ENCODE results near the gene KCTD16. TPM values are rescaled to one million over a fixed set of nuclear protein-coding genes. Genes with fewer than 3 reads are reported as not detected.

KCTD16 gene
- polyA plus RNA-seq, 2 of the 4 experiments (the other 2 are of a cell fraction) = 0.10 to 0.32 TPM

DNA sequence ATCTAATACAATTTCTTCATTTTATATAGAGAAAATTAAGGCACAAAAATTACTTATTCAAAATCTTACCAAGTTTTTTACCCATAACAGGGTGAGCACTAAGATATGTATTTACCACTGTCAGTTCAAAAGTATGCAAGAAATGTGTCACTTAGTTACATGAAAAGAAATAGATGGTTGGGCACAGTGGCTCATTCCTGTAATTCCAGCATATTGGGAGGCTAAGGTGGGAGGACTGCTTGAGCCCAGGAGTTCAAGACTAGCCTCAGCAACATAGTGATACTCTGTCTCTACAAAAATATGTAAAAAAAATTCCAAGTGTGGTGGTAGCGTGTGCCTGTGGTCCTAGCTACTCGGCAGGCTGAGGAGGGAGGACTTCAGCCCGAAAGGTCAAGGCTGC lies 19.6 kb upstream of the KCTD16 start:
- no peak overlapping the region for H3K4me2 ChIP-seq
- no peak overlapping the region for H3K27ac ChIP-seq
- WGBS (ENCODE audit: missing lambda C conversion rate) = 88% methylated on average over 3 of the region's 3 CpGs
- ChIA-PET POLR2A (no interaction called here), CTCF (interaction anchor here (0.6 kb wide), 2 partner anchors 14 to 554 kb away, joined by 3 read pairs; no protein-coding TSS in a partner anchor)
- no peak for ATAC-seq
- no peak for DNase-seq (ENCODE audit: low read depth in 1 of 2, low spot score in 1 of 2)
- no peaks in the 10 kb centered on the region for H3K9me3 ChIP-seq
- no peak overlapping the region for H3K4me3 ChIP-seq
- TF ChIP-seq RAD21 (conservative IDR thresholded peaks at IDR 0.05 in 1 of 2, IDR thresholded peaks at IDR 0.05 in 1 of 2) (no peak), ATOH8 (CRISPR knock-in tag; IDR thresholded peaks at IDR 0.05; ENCODE audit: low read depth) (no peak), HOXB13 (CRISPR knock-in tag; IDR thresholded peaks at IDR 0.05; ENCODE audit: low read depth) (no peak), ELK1 (IDR thresholded peaks at IDR 0.05; ENCODE audit: low read depth, low read length) (no peak), POLR2A (IDR thresholded peaks at IDR 0.05; ENCODE audit: low read length) (no peak), HOXB5 (CRISPR knock-in tag; IDR thresholded peaks at IDR 0.05) (no peak), RCOR1 (IDR thresholded peaks at IDR 0.05; ENCODE audit: low read depth, low read length) (no peak)
- no peaks in the 10 kb centered on the region for H3K4me1 ChIP-seq
- FAIRE-seq = no peak

GRCh38 chr5:144156767-144157171 lies 13.9 kb upstream of the KCTD16 start:
- peaks cover 9% of the 10 kb centered on the region for H3K4me1 ChIP-seq
- H3K4me2 ChIP-seq = peak overlapping the region; percentile 10; the same call in 2 of the 3 replicates
- WGBS (ENCODE audit: missing lambda C conversion rate) = 40% methylated on average over 2 of the region's 2 CpGs
- H3K27ac ChIP-seq = no peak overlapping the region
- no peak for TF ChIP-seq HOXA7 (CRISPR knock-in tag; IDR thresholded peaks at IDR 0.05)
- TF ChIP-seq ZC3H11A (IDR thresholded peaks at IDR 0.05) = no peak
- TF ChIP-seq CTCF (IDR thresholded peaks at IDR 0.05) = no peak
- TF ChIP-seq HDAC2 (IDR thresholded peaks at IDR 0.05) = no peak
- no peak for TF ChIP-seq EHF (CRISPR knock-in tag; IDR thresholded peaks at IDR 0.05)
- no peak for TF ChIP-seq ATOH8 (CRISPR knock-in tag; IDR thresholded peaks at IDR 0.05; ENCODE audit: low read depth)
- no peak for TF ChIP-seq FOSL2 (IDR thresholded peaks at IDR 0.05)
- 0 out of 2 replicates have a peak, but pooled peaks have one; percentile 18 for TF ChIP-seq FOSL2 (CRISPR knock-in tag; IDR thresholded peaks at IDR 0.05)
- no peaks in the 10 kb centered on the region for H3K9me3 ChIP-seq
- ChIA-PET CTCF (no interaction called here), POLR2A (no interaction called here)
- no peak for FAIRE-seq
- no peak overlapping the region for H3K4me3 ChIP-seq
- peak; percentile 54 to 72; a peak in 4 of 6 replicates for ATAC-seq
- no peak for DNase-seq (ENCODE audit: low read depth in 1 of 2, low spot score in 1 of 2)

- ChIA-PET CTCF (no interaction called here), POLR2A (no interaction called here)
- WGBS (ENCODE audit: missing lambda C conversion rate) = 86% methylated on average over 1 of the region's 1 CpG
- no peak overlapping the region for H3K27ac ChIP-seq
- H3K9me3 ChIP-seq = no peaks in the 10 kb centered on the region
- FAIRE-seq (no peak), ATAC-seq (no peak), DNase-seq (ENCODE audit: low read depth in 1 of 2, low spot score in 1 of 2) (no peak)
- H3K4me3 ChIP-seq = no peak overlapping the region
- H3K4me2 ChIP-seq = no peak overlapping the region
- TF ChIP-seq RAD21 (conservative IDR thresholded peaks at IDR 0.05 in 1 of 2, IDR thresholded peaks at IDR 0.05 in 1 of 2) = no peak
- TF ChIP-seq HOXA7 (CRISPR knock-in tag; IDR thresholded peaks at IDR 0.05) = no peak
- TF ChIP-seq CBX8 (IDR thresholded peaks at IDR 0.05) = no peak
- TF ChIP-seq ATOH8 (CRISPR knock-in tag; IDR thresholded peaks at IDR 0.05; ENCODE audit: low read depth) = no peak
- no peak for TF ChIP-seq FOSB (CRISPR knock-in tag; IDR thresholded peaks at IDR 0.05)
- TF ChIP-seq MYC (IDR thresholded peaks at IDR 0.05; ENCODE audit: borderline replicate concordance, low read length) = no peak
- no peak for TF ChIP-seq SMC3 (IDR thresholded peaks at IDR 0.05)
- TF ChIP-seq MAZ (IDR thresholded peaks at IDR 0.05; ENCODE audit: borderline replicate concordance, low read depth, low read length) = no peak
- TF ChIP-seq MAFK (IDR thresholded peaks at IDR 0.05; ENCODE audit: partially characterized antibody) = no peak
- TF ChIP-seq EHF (CRISPR knock-in tag; IDR thresholded peaks at IDR 0.05) = no peak
- TF ChIP-seq, protein P1, sequence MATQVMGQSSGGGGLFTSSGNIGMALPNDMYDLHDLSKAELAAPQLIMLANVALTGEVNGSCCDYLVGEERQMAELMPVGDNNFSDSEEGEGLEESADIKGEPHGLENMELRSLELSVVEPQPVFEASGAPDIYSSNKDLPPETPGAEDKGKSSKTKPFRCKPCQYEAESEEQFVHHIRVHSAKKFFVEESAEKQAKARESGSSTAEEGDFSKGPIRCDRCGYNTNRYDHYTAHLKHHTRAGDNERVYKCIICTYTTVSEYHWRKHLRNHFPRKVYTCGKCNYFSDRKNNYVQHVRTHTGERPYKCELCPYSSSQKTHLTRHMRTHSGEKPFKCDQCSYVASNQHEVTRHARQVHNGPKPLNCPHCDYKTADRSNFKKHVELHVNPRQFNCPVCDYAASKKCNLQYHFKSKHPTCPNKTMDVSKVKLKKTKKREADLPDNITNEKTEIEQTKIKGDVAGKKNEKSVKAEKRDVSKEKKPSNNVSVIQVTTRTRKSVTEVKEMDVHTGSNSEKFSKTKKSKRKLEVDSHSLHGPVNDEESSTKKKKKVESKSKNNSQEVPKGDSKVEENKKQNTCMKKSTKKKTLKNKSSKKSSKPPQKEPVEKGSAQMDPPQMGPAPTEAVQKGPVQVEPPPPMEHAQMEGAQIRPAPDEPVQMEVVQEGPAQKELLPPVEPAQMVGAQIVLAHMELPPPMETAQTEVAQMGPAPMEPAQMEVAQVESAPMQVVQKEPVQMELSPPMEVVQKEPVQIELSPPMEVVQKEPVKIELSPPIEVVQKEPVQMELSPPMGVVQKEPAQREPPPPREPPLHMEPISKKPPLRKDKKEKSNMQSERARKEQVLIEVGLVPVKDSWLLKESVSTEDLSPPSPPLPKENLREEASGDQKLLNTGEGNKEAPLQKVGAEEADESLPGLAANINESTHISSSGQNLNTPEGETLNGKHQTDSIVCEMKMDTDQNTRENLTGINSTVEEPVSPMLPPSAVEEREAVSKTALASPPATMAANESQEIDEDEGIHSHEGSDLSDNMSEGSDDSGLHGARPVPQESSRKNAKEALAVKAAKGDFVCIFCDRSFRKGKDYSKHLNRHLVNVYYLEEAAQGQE (IDR thresholded peaks at IDR 0.05) = no peak
- no peak for TF ChIP-seq USF2 (IDR thresholded peaks at IDR 0.05)
- no peaks in the 10 kb centered on the region for H3K4me1 ChIP-seq
These were observed 8.0 kb upstream of the KCTD16 start for GRCh38 chr5:144162686-144163085.
